Activated CD8-positive, alpha-beta T cell treated with anti-CD3 and anti-CD28 coated beads for 36 hours (primary cell): ENCODE measurements around the gene ACVR2B. TPM values are rescaled to one million over a fixed set of nuclear protein-coding genes. Genes with fewer than 3 reads are reported as not detected.

Experiments used
- ATAC-seq: fragments of 200-7000 bp; cut with Tn5 transposase; one replicate; pipeline ENCODE4 v1.10.0; 2021; ENCODE audit warnings: mild to moderate bottlenecking, moderate library complexity
- CTCF ChIA-PET: fragments of 350-600 bp; sonication (Branson Sonifier 250); formaldehyde crosslinking; loops from one replicate; lab custom pipeline; 2021; ENCODE audit warnings: antibody characterized with exemption; lab: Charles Lee
- POLR2A ChIA-PET: fragments of 350-600 bp; sonication (Branson Sonifier 250); formaldehyde crosslinking; loops from one replicate; lab custom pipeline; 2021; ENCODE audit warnings: antibody characterized with exemption; lab: Charles Lee
- DNase-seq: peaks from one replicate; pipeline ENCODE4 v3.0.0-alpha.2; 2020
- H3K27ac Mint-ChIP-seq: one replicate; pipeline ENCODE4 v1.8.0; 2021; ENCODE audit warnings: mild to moderate bottlenecking, mixed read lengths
- H3K27me3 Mint-ChIP-seq: one replicate; pipeline ENCODE4 v1.8.0; 2021; ENCODE audit warnings: mixed read lengths
- H3K36me3 Mint-ChIP-seq: one replicate; pipeline ENCODE4 v1.8.0; 2021; ENCODE audit warnings: low read depth, mixed read lengths
- H3K4me1 Mint-ChIP-seq: one replicate; pipeline ENCODE4 v1.8.0; 2021; ENCODE audit warnings: low read depth, mixed read lengths
- H3K4me3 Mint-ChIP-seq: one replicate; pipeline ENCODE4 v1.8.0; 2021; ENCODE audit warnings: mild to moderate bottlenecking, moderate library complexity, mixed read lengths
- H3K9me3 Mint-ChIP-seq: one replicate; pipeline ENCODE4 v1.8.0; 2021; ENCODE audit warnings: mixed read lengths
- CTCF ChIP-seq: fragments of 200-600 bp; IDR thresholded peaks from one replicate; pipeline ENCODE4 v1.8.0; 2022; ENCODE audit warnings: antibody characterized with exemption, mild to moderate bottlenecking
- intact Hi-C: fragments of 100-400 bp; cut with micrococcal nuclease; formaldehyde crosslinking; loops from one replicate; pipeline ENCODE4 v1.10.0; 2022
- total RNA-seq, 2 experiments: library from RNA; stranded (reverse); gene quantifications; one replicate each; pipeline ENCODE4 v1.2.3, GENCODE V29; 2021

ACVR2B gene
- total RNA-seq, 2 experiments from 2014 or later: 5.4 to 6.9 TPM

GRCh38 chr3:38453913-38454177 lies 155 bp downstream of the ACVR2B start:
- Mint-ChIP-seq H3K9me3 (peaks cover 6% of the 10 kb centered on the region), H3K4me1 (peaks cover 8% of the 10 kb centered on the region), H3K27ac (no peak overlapping the region), H3K36me3 (no peaks in the 10 kb centered on the region), H3K4me3 (peak overlapping the region; percentile 90), H3K27me3 (no peaks in the 10 kb centered on the region)
- intact Hi-C loops: no loop called here
- ChIA-PET CTCF (interaction anchor here (1.1 kb wide), 1 partner anchor 457 kb away, joined by 3 read pairs; no protein-coding TSS in a partner anchor), POLR2A (no interaction called here)
- DNase-seq (no peak), ATAC-seq (no peak)
- TF ChIP-seq CTCF: no peak

DNA sequence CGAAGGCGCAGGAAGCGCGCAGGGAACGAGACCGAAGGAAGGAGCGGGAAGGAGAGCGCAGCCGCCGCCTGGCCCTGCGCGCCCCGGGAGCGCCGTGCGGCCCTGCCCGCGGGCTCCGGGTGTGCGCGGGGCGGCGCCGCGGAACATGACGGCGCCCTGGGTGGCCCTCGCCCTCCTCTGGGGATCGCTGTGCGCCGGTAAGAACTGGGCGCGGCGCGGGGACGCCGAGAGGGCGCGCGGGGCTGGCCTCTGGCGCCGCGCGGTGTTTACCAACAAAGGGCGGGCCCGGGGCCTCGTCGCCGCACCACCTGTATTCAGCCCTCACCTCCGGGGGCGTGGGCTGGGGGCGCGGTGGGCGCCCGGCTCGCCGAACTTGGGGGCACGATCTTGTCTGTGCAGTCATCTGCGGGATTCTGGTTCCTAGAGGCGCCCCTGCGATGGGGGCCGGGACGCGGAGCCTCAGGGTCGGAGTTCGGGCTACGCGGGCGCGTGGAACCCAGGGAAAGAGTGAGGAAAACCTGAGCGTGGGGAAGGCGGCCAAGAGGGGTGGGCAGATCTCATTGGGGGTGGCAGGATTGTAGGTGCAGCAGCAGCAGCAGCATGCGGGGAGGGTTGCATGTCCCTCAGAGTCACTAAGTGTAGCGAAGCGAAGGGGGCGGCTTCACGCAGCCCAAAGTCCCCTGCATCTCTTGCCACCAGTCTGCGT lies 641 bp downstream of the ACVR2B start:
- Mint-ChIP-seq H3K27me3 (no peaks in the 10 kb centered on the region), H3K9me3 (peaks cover 6% of the 10 kb centered on the region), H3K4me3 (peak overlapping the region; percentile 90), H3K4me1 (peaks cover 8% of the 10 kb centered on the region), H3K36me3 (no peaks in the 10 kb centered on the region), H3K27ac (peak overlapping the region; percentile 82)
- DNase-seq: peak; percentile 35
- intact Hi-C loops: no loop called here
- TF ChIP-seq CTCF: no peak
- CTCF ChIA-PET: interaction anchor here (1.2 to 2.0 kb wide), 2 partner anchors 26 to 108 kb away, joined by 7 to 11 read pairs; partner anchors contain the start of gene XYLB
- ATAC-seq: peak; percentile 44
- POLR2A ChIA-PET: no interaction called here

- no peaks in the 10 kb centered on the region for H3K27me3 Mint-ChIP-seq
- peak overlapping the region; percentile 90 for H3K4me3 Mint-ChIP-seq
- peaks cover 8% of the 10 kb centered on the region for H3K4me1 Mint-ChIP-seq
- ATAC-seq (peak; percentile 50), DNase-seq (peak; percentile 72)
- peak overlapping the region; percentile 42 for H3K27ac Mint-ChIP-seq
- H3K36me3 Mint-ChIP-seq: no peaks in the 10 kb centered on the region
- intact Hi-C loops: no loop called here
- ChIA-PET POLR2A (interaction anchor here (0.9 to 1.2 kb wide), 3 partner anchors 17 to 958 kb away, joined by 3 to 4 read pairs (median 4); partner anchors contain the start of gene ACAA1), CTCF (interaction anchor here (0.7 to 2.0 kb wide), 5 partner anchors 11 to 108 kb away, joined by 3 to 11 read pairs (median 7); partner anchors contain the start of gene XYLB)
- H3K9me3 Mint-ChIP-seq: peaks cover 6% of the 10 kb centered on the region
- TF ChIP-seq CTCF: no peak
These were observed 1.4 kb downstream of the ACVR2B start for GRCh38 chr3:38454884-38455638.

GRCh38 chr3:38455639-38456430 lies 2.1 kb downstream of the ACVR2B start:
- peak overlapping the region; percentile 42 for H3K27ac Mint-ChIP-seq
- TF ChIP-seq CTCF: no peak
- intact Hi-C loops: no loop called here

More at GRCh38 chr3:38455639-38456430, 2.1 kb downstream of the ACVR2B start:
- ATAC-seq (peak; percentile 8), DNase-seq (no peak)
- H3K9me3 Mint-ChIP-seq: peaks cover 4% of the 10 kb centered on the region
- H3K4me1 Mint-ChIP-seq: peaks cover 8% of the 10 kb centered on the region
- H3K4me3 Mint-ChIP-seq: peak overlapping the region; percentile 90
- POLR2A ChIA-PET: interaction anchor here (0.9 to 1.2 kb wide), 4 partner anchors 17 to 957 kb away, joined by 3 to 4 read pairs (median 4); partner anchors contain the start of genes ACAA1 and EXOG
- no peaks in the 10 kb centered on the region for H3K27me3 Mint-ChIP-seq
- no peaks in the 10 kb centered on the region for H3K36me3 Mint-ChIP-seq
- CTCF ChIA-PET: interaction anchor here (0.6 to 2.0 kb wide), 6 partner anchors 10 to 109 kb away, joined by 3 to 11 read pairs (median 6); partner anchors contain the start of gene XYLB
